Small intestine (tissue), 7 donors: ENCODE measurements around the gene SLC47A2. TPM values are rescaled to one million over a fixed set of nuclear protein-coding genes. Genes with fewer than 3 reads are reported as not detected.

Experiments
- DNase-seq, 2 donors: peaks; one replicate each; pipeline versions ENCODE4 v3.0.0 to v3.0.0-alpha.2; 2013
- FAIRE-seq: peaks from 2 replicates; lab custom pipeline; 2012; peaks lifted over from hg19 to GRCh38; lab: Jason Lieb, UNC
- H3K27ac ChIP-seq, 3 donors: one replicate each; pipeline ENCODE4 v1.5.1; 2013; ENCODE audit warnings: low read length in 2 of 3, mild to moderate bottlenecking in 2 of 3, control low read depth in 1 of 3, inconsistent platforms in 1 of 3, low read depth in 1 of 3, moderate library complexity in 1 of 3
- H3K27me3 ChIP-seq, 3 donors: one replicate each; pipeline ENCODE4 v1.6.1; 2013; ENCODE audit warnings: low read length in 3 of 3, inconsistent platforms in 1 of 3; ENCODE audit not compliant: control insufficient read depth in 3 of 3, insufficient read depth in 3 of 3
- H3K36me3 ChIP-seq, 3 donors: one replicate each; pipeline ENCODE4 v1.6.1; 2013; ENCODE audit warnings: low read length in 3 of 3, inconsistent platforms in 1 of 3, low read depth in 1 of 3, mild to moderate bottlenecking in 1 of 3, moderate library complexity in 1 of 3; ENCODE audit not compliant: control insufficient read depth in 3 of 3, insufficient read depth in 2 of 3
- H3K4me1 ChIP-seq, 3 donors: one replicate each; pipeline ENCODE4 v1.6.1; 2013; ENCODE audit warnings: low read length in 2 of 3, inconsistent platforms in 1 of 3, low read depth in 1 of 3, mild to moderate bottlenecking in 1 of 3, moderate library complexity in 1 of 3; ENCODE audit not compliant: control insufficient read depth in 3 of 3, insufficient read depth in 2 of 3
- H3K4me3 ChIP-seq, 3 donors: one replicate each; pipeline ENCODE4 v1.5.1; 2013; ENCODE audit warnings: low read length in 3 of 3, control low read depth in 1 of 3, inconsistent platforms in 1 of 3, low read depth in 1 of 3, mild to moderate bottlenecking in 1 of 3, moderate library complexity in 1 of 3
- H3K9me3 ChIP-seq, 2 donors: one replicate each; pipeline ENCODE4 v1.6.1; 2013; ENCODE audit warnings: low read depth in 1 of 2, low read length in 1 of 2; ENCODE audit not compliant: control insufficient read depth in 2 of 2, insufficient read depth in 1 of 2
- WGBS, 3 donors: extraction: QIAGEN DNeasy Blood & Tissue Kit; methylation state at CpG; one replicate each; pipeline ENCODE4 v1.1.7; 2013; 5-methylcytosine and 5-hydroxymethylcytosine counted together
- polyA plus RNA-seq, 4 donors: library from polyadenylated mRNA; stranded (reverse) in 3 of 4; unstranded in 1 of 4; fragments of 200-250 nt in 3 of 4; fragments of 120-200 nt in 1 of 4; gene quantifications; one replicate each; pipeline versions ENCODE4 v1.2.1 to v1.2.3, GENCODE V29; 2013
- donor health status: healthy with polysubstance abuse.
- donor health status: control.
- donor health status: control.
- donor health status: Bipolar disorder and iron deficiency.
- donor health status: healthy.

SLC47A2 gene
- polyA plus RNA-seq, 4 donors = 0.34 to 1.1 (median 0.54) TPM

GRCh38 chr17:19647697-19648474 is 68.5 kb downstream of the SLC47A2 start:
- FAIRE-seq = no peak
- Histone ChIP-seq H3K27ac (peak overlapping the region; percentile 51 to 98 (median 90)), H3K4me3 (peak overlapping the region; percentile 62 to 93 (median 75)), H3K4me1 (peaks cover 10 to 21% (median 11%) of the 10 kb centered on the region in 3 donors), H3K9me3 (no peaks in the 10 kb centered on the region), H3K27me3 (no peaks in the 10 kb centered on the region), H3K36me3 (peaks cover 0 to under 1% (median 0%) of the 10 kb centered on the region in 3 donors)
- WGBS, 3 donors = 2 to 3% (median 2%) methylated on average over 26 to 37 of the region's 37 CpGs
- DNase-seq = peak; percentile 55 to 80

GRCh38 chr17:19646788-19647696 is 69.3 kb downstream of the SLC47A2 start:
- H3K27ac ChIP-seq = peak overlapping the region; percentile 51 to 98 (median 90)
- DNase-seq (peak; percentile 17 to 60), FAIRE-seq (no peak)
- H3K4me3 ChIP-seq = peak overlapping the region in 2 of 3 donors; percentile 62 to 93
- WGBS, 3 donors = 42 to 70% (median 57%) methylated on average over 4 of the region's 4 CpGs
- H3K27me3 ChIP-seq = no peaks in the 10 kb centered on the region
- no peaks in the 10 kb centered on the region for H3K9me3 ChIP-seq
- no peaks in the 10 kb centered on the region for H3K36me3 ChIP-seq
- H3K4me1 ChIP-seq = peaks cover 9 to 18% (median 11%) of the 10 kb centered on the region in 3 donors

GRCh38 chr17:19645734-19646201 is 70.6 kb downstream of the SLC47A2 start:
- no peaks in the 10 kb centered on the region for H3K9me3 ChIP-seq
- no peak overlapping the region for H3K4me3 ChIP-seq
- FAIRE-seq (no peak), DNase-seq (peak; percentile 54 to 72)
- no peak overlapping the region for H3K27ac ChIP-seq
- H3K27me3 ChIP-seq = no peaks in the 10 kb centered on the region
- peaks cover 7 to 11% (median 10%) of the 10 kb centered on the region in 3 donors for H3K4me1 ChIP-seq
- WGBS, 3 donors = 18 to 26% (median 19%) methylated on average over 4 of the region's 4 CpGs
- no peaks in the 10 kb centered on the region for H3K36me3 ChIP-seq

GRCh38 chr17:19644493-19645210 is 71.7 kb downstream of the SLC47A2 start:
- Histone ChIP-seq H3K4me1 (peaks cover 7 to 11% (median 10%) of the 10 kb centered on the region in 3 donors), H3K36me3 (no peaks in the 10 kb centered on the region), H3K4me3 (no peak overlapping the region), H3K9me3 (no peaks in the 10 kb centered on the region), H3K27me3 (no peaks in the 10 kb centered on the region), H3K27ac (no peak overlapping the region)
- WGBS, 3 donors = 36 to 68% (median 52%) methylated on average over 5 of the region's 5 CpGs
- FAIRE-seq (no peak), DNase-seq (peak; percentile 15 to 84)

GRCh38 chr17:19642373-19642893 is 74.0 kb downstream of the SLC47A2 start:
- H3K9me3 ChIP-seq = no peaks in the 10 kb centered on the region
- no peaks in the 10 kb centered on the region for H3K27me3 ChIP-seq
- H3K36me3 ChIP-seq = no peaks in the 10 kb centered on the region
- no peak for DNase-seq
- 61 to 74% (median 73%) methylated on average over 5 of the region's 5 CpGs for WGBS, 3 donors
- FAIRE-seq = no peak
- peaks cover 6 to 11% (median 7%) of the 10 kb centered on the region in 3 donors for H3K4me1 ChIP-seq
- H3K27ac ChIP-seq = no peak overlapping the region
- no peak overlapping the region for H3K4me3 ChIP-seq

GRCh38 chr17:19641687-19642372 is 74.6 kb downstream of the SLC47A2 start:
- no peaks in the 10 kb centered on the region for H3K36me3 ChIP-seq
- FAIRE-seq (no peak), DNase-seq (no peak)
- no peak overlapping the region for H3K27ac ChIP-seq
- H3K27me3 ChIP-seq = no peaks in the 10 kb centered on the region
- no peak overlapping the region for H3K4me3 ChIP-seq
- 83 to 85% (median 83%) methylated on average over 4 of the region's 4 CpGs for WGBS, 3 donors
- H3K9me3 ChIP-seq = no peaks in the 10 kb centered on the region
- H3K4me1 ChIP-seq = peaks cover under 1 to 6% (median 5%) of the 10 kb centered on the region in 3 donors

- no peaks in the 10 kb centered on the region for H3K27me3 ChIP-seq
- 15 to 67% (median 27%) methylated on average over 2 of the region's 2 CpGs for WGBS, 3 donors
- no peak for FAIRE-seq
These were observed 84.5 kb downstream of the SLC47A2 start for GRCh38 chr17:19631905-19632304.

More at GRCh38 chr17:19631905-19632304, 84.5 kb downstream of the SLC47A2 start:
- Histone ChIP-seq H3K27ac (no peak overlapping the region), H3K9me3 (no peaks in the 10 kb centered on the region), H3K4me1 (peaks cover 2 to 6% (median 5%) of the 10 kb centered on the region in 3 donors), H3K4me3 (no peak overlapping the region), H3K36me3 (no peaks in the 10 kb centered on the region)
- peak in 1 of 2 donors; percentile 63 for DNase-seq
